Fibroblast of mammary gland (primary cell): ENCODE results near the gene NKX6-2.

Experiments used
- DNase-seq: peaks from one replicate; pipeline ENCODE4 v3.0.0-alpha.2; 2010; ENCODE audit warnings: low read depth
- H3K4me3 ChIP-seq: 2 replicates; pipeline ENCODE4 v1.5.1; 2011; ENCODE audit warnings: low read depth, mild to moderate bottlenecking, low read length, moderate library complexity; ENCODE audit not compliant: control insufficient read depth
- TF ChIP-seq, protein P1 (sequence below): conservative IDR thresholded peaks from 2 replicates; pipeline ENCODE4 v1.5.1; 2011; ENCODE audit warnings: low read depth, low read length, inconsistent platforms; ENCODE audit not compliant: control insufficient read depth, insufficient read depth

The NKX6-2 gene

DNA sequence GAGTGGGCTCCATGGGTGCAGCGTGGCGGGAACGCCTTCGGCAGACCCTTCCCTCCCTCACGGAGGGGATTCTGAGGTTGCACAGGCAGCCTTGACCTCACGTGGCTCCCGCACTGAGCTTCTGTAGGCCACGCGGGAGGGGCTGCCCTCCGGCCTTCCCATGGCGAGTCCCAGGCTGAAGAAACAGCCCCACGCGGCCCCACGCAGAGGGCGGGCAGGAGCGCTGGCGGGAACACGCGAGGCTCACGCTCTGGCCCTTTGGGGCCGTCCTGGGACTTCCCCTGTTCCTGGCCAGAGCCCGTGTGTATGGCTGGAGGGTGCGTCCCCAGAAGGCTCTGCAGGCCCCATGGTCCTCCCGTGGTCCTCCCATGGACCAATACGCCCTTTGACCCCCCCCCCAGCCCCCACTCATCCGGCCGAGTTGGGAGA lies 21.7 kb upstream of the NKX6-2 start:
- DNase-seq: no peak
- H3K4me3 ChIP-seq: no peak overlapping the region
- TF ChIP-seq, protein P1, sequence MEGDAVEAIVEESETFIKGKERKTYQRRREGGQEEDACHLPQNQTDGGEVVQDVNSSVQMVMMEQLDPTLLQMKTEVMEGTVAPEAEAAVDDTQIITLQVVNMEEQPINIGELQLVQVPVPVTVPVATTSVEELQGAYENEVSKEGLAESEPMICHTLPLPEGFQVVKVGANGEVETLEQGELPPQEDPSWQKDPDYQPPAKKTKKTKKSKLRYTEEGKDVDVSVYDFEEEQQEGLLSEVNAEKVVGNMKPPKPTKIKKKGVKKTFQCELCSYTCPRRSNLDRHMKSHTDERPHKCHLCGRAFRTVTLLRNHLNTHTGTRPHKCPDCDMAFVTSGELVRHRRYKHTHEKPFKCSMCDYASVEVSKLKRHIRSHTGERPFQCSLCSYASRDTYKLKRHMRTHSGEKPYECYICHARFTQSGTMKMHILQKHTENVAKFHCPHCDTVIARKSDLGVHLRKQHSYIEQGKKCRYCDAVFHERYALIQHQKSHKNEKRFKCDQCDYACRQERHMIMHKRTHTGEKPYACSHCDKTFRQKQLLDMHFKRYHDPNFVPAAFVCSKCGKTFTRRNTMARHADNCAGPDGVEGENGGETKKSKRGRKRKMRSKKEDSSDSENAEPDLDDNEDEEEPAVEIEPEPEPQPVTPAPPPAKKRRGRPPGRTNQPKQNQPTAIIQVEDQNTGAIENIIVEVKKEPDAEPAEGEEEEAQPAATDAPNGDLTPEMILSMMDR: no peak

DNA sequence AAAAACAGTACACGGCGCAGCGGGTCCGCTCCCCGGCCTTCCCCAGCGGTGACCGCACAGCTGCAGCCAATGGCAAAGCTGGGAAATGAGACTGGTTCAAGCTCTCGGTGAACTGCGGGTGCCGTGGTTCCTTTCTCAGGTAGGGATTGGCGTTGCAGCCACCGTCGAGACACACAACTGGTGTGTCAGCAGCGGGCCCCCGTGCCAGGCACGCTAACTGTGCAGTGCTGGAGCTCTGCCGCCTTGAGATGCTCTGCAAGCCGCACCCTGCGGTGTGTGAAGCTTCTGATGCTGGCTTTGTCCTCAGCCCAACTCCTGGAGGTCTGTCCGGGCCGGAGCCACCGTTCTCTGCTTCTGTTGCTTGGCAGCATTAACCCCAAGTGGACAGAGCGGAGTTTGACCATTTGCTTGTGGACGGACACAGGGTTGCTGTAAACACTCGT lies 20.6 kb upstream of the NKX6-2 start:
- DNase-seq: no peak

DNA sequence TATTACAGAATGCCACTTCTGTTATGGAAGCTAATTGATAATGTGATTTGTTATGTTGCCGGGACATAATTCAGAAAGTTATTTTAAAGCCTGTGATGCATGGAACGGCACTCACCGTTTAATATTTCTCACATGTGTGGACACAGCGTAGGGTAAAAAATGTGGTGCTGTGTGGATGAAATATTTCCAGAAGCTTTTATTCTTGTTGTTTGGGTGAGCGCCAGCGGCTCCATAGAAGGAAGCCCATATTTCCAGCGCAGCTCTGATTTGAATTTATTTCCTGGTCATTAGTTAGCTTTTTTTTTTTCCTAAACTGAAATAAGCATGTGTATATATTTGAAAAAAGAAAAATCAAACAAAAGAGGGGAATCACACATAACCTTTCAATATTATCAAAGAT lies 20.2 kb upstream of the NKX6-2 start:
- TF ChIP-seq, protein P1: no peak
- no peak for DNase-seq
- no peak overlapping the region for H3K4me3 ChIP-seq

More for the DNA sequence above, 20.6 kb upstream of the NKX6-2 start:
- H3K4me3 ChIP-seq: no peak overlapping the region
- TF ChIP-seq, protein P1: no peak

DNA sequence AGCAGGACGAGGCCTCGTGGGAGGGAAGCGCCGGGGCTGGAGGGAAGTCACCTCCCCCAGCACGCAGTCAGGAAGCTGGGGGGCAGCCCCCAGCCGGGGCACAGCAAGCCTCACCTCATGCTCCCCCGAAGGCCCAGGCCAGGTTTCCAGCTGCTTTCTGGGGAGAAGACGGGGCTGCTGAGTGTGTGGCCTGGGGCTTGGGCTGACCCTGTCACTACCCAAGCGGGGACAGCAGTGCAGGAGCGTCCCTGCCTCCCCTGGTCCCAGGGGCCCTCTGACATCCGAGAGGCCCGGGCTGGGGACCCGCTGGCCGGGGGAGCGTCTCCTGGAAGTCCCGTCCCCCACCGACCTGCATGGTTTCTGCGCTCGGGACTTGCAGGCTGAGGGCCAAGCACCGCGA lies 19.7 kb upstream of the NKX6-2 start:
- DNase-seq: no peak
- TF ChIP-seq, protein P1: no peak
- no peak overlapping the region for H3K4me3 ChIP-seq

DNA sequence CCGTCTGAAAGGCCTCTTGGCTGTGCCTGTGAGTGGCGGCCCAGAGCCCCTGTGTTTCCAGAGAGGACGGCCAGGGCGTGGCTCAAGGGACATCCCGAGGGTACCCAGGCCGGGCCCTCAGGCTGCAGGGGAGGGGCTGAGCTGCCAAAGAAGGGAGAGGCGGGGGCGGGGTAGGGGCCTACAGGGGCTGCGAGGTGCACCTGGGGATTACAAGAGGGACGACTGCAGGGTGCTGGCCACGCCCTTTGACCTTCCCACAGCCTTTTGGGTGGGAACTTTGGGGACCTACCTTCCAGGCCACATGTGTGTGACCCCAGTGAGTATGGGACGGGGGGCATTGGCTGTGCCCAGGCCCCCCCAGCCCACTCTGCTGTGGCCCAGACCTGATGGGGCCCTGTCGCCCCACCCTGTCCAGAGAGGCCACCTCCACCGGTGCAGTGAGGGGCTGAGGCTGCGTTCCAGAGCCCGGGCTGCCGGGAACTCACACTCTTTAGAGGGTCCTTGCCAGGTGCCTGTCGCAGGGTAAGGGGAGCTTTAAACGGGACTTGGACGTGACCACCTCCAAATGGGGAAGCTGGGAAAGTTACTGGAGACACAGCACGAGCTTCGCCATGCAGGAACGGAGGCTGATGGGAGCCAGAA lies 19.0 kb upstream of the NKX6-2 start:
- no peak for DNase-seq
- no peak overlapping the region for H3K4me3 ChIP-seq
- TF ChIP-seq, protein P1: no peak

DNA sequence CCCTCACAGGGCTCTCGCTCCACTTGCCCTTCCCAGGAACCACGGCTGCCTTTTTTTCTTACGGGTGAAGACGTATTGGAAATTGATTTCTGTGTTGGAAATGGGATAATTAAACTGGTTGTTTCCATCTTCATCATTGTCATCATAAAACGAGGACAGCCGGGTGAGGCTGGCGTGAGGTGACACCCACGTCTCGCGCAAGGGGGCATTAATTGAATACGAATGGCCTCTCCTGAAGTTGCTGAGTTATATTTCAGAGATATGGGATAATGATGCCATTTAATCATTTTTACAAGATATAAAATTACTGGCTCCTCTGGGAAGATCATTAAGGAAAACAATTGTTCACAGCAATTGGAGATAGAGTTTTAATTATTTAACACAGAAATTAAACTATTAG lies 18.3 kb upstream of the NKX6-2 start:
- DNase-seq: no peak
- TF ChIP-seq, protein P1: no peak
- no peak overlapping the region for H3K4me3 ChIP-seq
